PC-9 (cell line): ENCODE measurements around the gene C2CD4C. TPM values are rescaled to one million over a fixed set of nuclear protein-coding genes. Genes with fewer than 3 reads are reported as not detected.

Source experiments
- BruUV-seq: library from RNA; stranded (reverse); fragments of 400-500 nt; replicated peaks from 2 replicates; lab custom pipeline; 2021; lab: Mats Ljungman, UMichigan
- CTCF ChIA-PET: fragments of 300-600 bp; sonication (Branson Sonifier 250); formaldehyde crosslinking; loops from one replicate; lab custom pipeline; 2022; ENCODE audit warnings: antibody characterized with exemption; lab: Charles Lee
- POLR2A ChIA-PET: fragments of 300-600 bp; sonication (Branson Sonifier 250); formaldehyde crosslinking; loops from one replicate; lab custom pipeline; 2022; ENCODE audit warnings: antibody characterized with exemption; ENCODE audit not compliant: unreplicated experiment; lab: Charles Lee
- DNase-seq, 2 experiments: peaks; one replicate each; pipeline versions ENCODE4 v3.0.0 to v3.0.0-alpha.2; 2015 to 2022; ENCODE audit warnings: mixed read lengths in 1 of 2
- H2AFZ ChIP-seq: fragments of 200-600 bp; sonication (generic); 2 replicates; pipeline ENCODE4 v1.8.1; 2017; ENCODE audit warnings: antibody characterized with exemption
- H3F3A ChIP-seq: fragments of 200-600 bp; sonication (generic); 2 replicates; pipeline ENCODE4 v1.8.1; 2017; ENCODE audit warnings: antibody characterized with exemption, mild to moderate bottlenecking, low read depth; ENCODE audit not compliant: insufficient read depth
- H3K27ac ChIP-seq: fragments of 200-600 bp; sonication (generic); 2 replicates; pipeline ENCODE4 v1.6.1; 2016; ENCODE audit warnings: mixed run types
- H3K27me3 ChIP-seq: fragments of 200-600 bp; sonication (generic); 2 replicates; pipeline ENCODE4 v1.6.1; 2016; ENCODE audit warnings: low read depth, mixed run types; ENCODE audit not compliant: insufficient read depth
- H3K36me3 ChIP-seq: fragments of 200-600 bp; sonication (generic); 2 replicates; pipeline ENCODE4 v1.6.1; 2016; ENCODE audit warnings: low read depth, mixed run types
- H3K4me1 ChIP-seq: fragments of 200-600 bp; sonication (generic); replicated peaks from 2 replicates; pipeline ENCODE4 v1.6.1; 2016; ENCODE audit warnings: mixed run types; ENCODE audit not compliant: insufficient read depth
- H3K4me2 ChIP-seq: fragments of 200-600 bp; sonication (generic); 2 replicates; pipeline ENCODE4 v1.6.1; 2017; ENCODE audit warnings: mixed run types
- H3K4me3 ChIP-seq: fragments of 200-600 bp; sonication (generic); 2 replicates; pipeline ENCODE4 v1.6.1; 2016; ENCODE audit warnings: mixed run types
- H3K79me2 ChIP-seq: fragments of 200-600 bp; sonication (generic); 2 replicates; pipeline ENCODE4 v1.6.1; 2017; ENCODE audit warnings: low read depth, mixed run types
- H3K9me2 ChIP-seq: fragments of 200-600 bp; sonication (generic); 2 replicates; pipeline ENCODE4 v1.8.1; 2017; ENCODE audit warnings: mild to moderate bottlenecking; ENCODE audit not compliant: insufficient read depth
- H3K9me3 ChIP-seq: fragments of 200-600 bp; sonication (generic); 2 replicates; pipeline ENCODE4 v1.8.1; 2016; ENCODE audit warnings: low read depth; ENCODE audit not compliant: insufficient read depth
- H4K20me1 ChIP-seq: fragments of 200-600 bp; sonication (generic); 2 replicates; pipeline ENCODE4 v1.8.1; 2017; ENCODE audit not compliant: insufficient read depth
- EZH2 ChIP-seq: fragments of 200-600 bp; sonication (generic); IDR thresholded peaks from 2 replicates; pipeline ENCODE4 v1.8.0; 2017; ENCODE audit warnings: antibody characterized with exemption, low read depth
- intact Hi-C: fragments of 100-400 bp; cut with micrococcal nuclease; formaldehyde crosslinking; loops from one replicate; pipeline ENCODE4 v1.10.0; 2022; ENCODE audit not compliant: unreplicated experiment
- total RNA-seq: library from RNA; stranded (reverse); gene quantifications from 2 replicates; pipeline ENCODE4 v1.2.3, GENCODE V29; 2021
- TF ChIP-seq, protein P1 (sequence below): fragments of 200-600 bp; sonication (generic); conservative IDR thresholded peaks from 2 replicates; pipeline ENCODE4 v1.6.1; 2017; ENCODE audit warnings: mixed run types, antibody characterized with exemption, mild to moderate bottlenecking, moderate library complexity

C2CD4C gene
- total RNA-seq, 1 experiment from 2014 or later, result 1.2 TPM

DNA sequence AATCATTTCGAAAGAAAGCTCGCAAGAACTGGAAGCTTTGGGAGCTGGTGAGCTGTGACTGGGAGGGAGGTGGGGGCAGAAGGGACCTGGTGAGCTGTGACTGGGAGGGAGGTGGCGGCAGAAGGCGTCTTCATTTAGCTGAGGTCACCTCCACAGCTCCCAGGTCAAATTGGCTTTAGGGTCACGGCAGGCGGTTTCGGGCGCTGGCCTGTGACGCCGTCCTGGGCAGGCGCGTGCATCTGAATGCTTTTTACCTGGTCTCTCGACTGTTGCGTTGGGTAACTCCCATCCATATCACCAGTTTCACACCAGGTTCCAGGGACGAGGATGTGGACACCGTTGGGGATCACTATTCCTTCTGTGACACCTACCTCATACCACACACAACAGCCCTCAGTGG, 29.2 kb downstream of the C2CD4C start:
- ChIA-PET POLR2A (no interaction called here), CTCF (no interaction called here)
- Histone ChIP-seq H3K9me2 (no peaks in the 10 kb centered on the region), H3F3A (no peaks in the 10 kb centered on the region), H3K27me3 (peaks cover 49% of the 10 kb centered on the region), H3K79me2 (no peaks in the 10 kb centered on the region), H3K36me3 (no peaks in the 10 kb centered on the region), H3K4me3 (no peak overlapping the region), H3K27ac (no peak overlapping the region), H2AFZ (no peak overlapping the region), H4K20me1 (no peaks in the 10 kb centered on the region), H3K4me1 (peaks cover 6% of the 10 kb centered on the region; the same call in 1 of the 2 replicates), H3K9me3 (no peaks in the 10 kb centered on the region), H3K4me2 (no peak overlapping the region)
- TF ChIP-seq, protein P1, sequence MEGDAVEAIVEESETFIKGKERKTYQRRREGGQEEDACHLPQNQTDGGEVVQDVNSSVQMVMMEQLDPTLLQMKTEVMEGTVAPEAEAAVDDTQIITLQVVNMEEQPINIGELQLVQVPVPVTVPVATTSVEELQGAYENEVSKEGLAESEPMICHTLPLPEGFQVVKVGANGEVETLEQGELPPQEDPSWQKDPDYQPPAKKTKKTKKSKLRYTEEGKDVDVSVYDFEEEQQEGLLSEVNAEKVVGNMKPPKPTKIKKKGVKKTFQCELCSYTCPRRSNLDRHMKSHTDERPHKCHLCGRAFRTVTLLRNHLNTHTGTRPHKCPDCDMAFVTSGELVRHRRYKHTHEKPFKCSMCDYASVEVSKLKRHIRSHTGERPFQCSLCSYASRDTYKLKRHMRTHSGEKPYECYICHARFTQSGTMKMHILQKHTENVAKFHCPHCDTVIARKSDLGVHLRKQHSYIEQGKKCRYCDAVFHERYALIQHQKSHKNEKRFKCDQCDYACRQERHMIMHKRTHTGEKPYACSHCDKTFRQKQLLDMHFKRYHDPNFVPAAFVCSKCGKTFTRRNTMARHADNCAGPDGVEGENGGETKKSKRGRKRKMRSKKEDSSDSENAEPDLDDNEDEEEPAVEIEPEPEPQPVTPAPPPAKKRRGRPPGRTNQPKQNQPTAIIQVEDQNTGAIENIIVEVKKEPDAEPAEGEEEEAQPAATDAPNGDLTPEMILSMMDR, result no peak
- TF ChIP-seq EZH2, result no peak
- intact Hi-C loops, result no loop called here
- no TSS peak for BruUV-seq
- DNase-seq, result no peak

DNA sequence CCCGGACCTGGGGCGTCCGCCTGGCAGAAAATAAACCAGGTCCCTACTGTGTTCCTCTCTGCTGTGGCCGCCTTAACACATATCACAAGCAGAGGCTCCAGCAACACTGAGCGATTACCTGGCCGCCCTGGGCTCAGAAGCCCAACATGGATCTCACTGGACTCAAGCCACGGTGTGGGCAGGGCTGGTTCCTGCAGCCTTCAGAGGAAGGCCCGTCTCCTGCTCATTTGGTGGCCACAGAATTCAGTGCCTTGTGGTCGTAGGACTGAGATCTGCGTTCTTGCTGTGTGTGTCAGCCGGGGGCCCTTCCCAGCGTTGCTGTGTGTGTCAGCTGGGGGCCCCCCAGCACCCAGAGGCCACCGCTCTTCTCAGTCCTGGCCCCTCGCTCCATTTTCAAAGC, 30.2 kb downstream of the C2CD4C start:
- DNase-seq, result no peak
- Histone ChIP-seq H3K4me1 (peaks cover 6% of the 10 kb centered on the region; the same call in 1 of the 2 replicates), H3K4me2 (no peak overlapping the region), H3K9me3 (no peaks in the 10 kb centered on the region), H3K4me3 (no peak overlapping the region), H3F3A (no peaks in the 10 kb centered on the region), H2AFZ (no peak overlapping the region), H4K20me1 (no peaks in the 10 kb centered on the region), H3K9me2 (no peaks in the 10 kb centered on the region), H3K79me2 (no peaks in the 10 kb centered on the region), H3K36me3 (no peaks in the 10 kb centered on the region), H3K27ac (no peak overlapping the region), H3K27me3 (peaks cover 60% of the 10 kb centered on the region)
- TF ChIP-seq, protein P1, result no peak
- BruUV-seq, result no TSS peak
- POLR2A ChIA-PET, result no interaction called here
- intact Hi-C loops, result no loop called here
- CTCF ChIA-PET, result no interaction called here

DNA sequence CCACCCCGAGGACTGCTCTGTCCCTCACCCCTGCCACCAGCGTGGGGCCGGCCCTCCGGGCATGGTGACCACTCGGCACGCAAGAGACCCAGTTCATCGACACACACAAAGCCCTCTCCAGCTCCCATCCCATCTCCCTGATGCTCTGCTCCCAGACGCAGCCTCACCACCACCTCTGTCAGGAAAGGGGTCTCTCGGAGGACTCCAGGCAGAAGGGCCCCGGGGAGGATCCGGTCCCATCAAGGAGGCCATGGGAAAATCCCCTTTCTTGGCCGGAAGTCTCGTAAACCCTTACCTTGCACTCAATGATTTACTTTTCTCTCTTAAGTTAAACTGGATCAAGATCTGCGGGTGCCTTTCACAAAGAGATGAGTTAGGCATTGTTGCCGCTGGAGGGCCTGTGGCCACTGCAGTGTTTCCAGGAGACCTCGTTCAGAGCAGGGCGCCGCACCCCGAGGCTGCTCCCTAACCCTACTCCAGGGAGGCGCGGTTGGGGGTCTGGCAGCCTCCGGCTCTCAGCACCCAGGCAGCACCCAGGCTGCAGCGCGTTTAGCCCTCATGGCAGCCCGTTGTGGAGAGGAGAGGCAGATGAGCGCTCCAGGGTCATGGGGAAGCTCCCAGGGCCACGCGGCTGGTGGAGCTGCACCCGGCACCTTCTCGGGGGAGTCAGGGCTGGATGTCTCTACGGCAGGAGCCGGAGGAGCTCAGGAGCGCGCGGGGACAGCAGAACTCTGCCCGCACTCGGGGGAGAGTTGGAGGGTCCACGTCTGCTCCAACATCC, 31.0 kb downstream of the C2CD4C start:
- TF ChIP-seq EZH2, result no peak
- TF ChIP-seq, protein P1, result no peak
- H3K27ac ChIP-seq, result no peak overlapping the region
- POLR2A ChIA-PET, result no interaction called here

More for the DNA sequence above, 31.0 kb downstream of the C2CD4C start:
- DNase-seq, result no peak
- peaks cover 4% of the 10 kb centered on the region; the same call in 1 of the 2 replicates for H3K4me1 ChIP-seq
- H4K20me1 ChIP-seq, result no peaks in the 10 kb centered on the region
- H3K9me2 ChIP-seq, result no peaks in the 10 kb centered on the region
- H3K27me3 ChIP-seq, result peaks cover 61% of the 10 kb centered on the region
- H3K4me3 ChIP-seq, result no peak overlapping the region
- H3F3A ChIP-seq, result no peaks in the 10 kb centered on the region
- BruUV-seq, result no TSS peak
- no peaks in the 10 kb centered on the region for H3K9me3 ChIP-seq
- no peaks in the 10 kb centered on the region for H3K79me2 ChIP-seq
- no peak overlapping the region for H2AFZ ChIP-seq
- no peak overlapping the region for H3K4me2 ChIP-seq
- CTCF ChIA-PET, result no interaction called here
- no peaks in the 10 kb centered on the region for H3K36me3 ChIP-seq
- intact Hi-C loops, result no loop called here
